GM21367 (cell line): Measurements from ENCODE around the gene MRPS2.

Experiments
- ATAC-seq: cut with Tn5 transposase; IDR thresholded peaks from one replicate; pipeline ENCODE4 v1.9.1; 2021; ENCODE audit not compliant: unreplicated experiment

MRPS2 gene

DNA sequence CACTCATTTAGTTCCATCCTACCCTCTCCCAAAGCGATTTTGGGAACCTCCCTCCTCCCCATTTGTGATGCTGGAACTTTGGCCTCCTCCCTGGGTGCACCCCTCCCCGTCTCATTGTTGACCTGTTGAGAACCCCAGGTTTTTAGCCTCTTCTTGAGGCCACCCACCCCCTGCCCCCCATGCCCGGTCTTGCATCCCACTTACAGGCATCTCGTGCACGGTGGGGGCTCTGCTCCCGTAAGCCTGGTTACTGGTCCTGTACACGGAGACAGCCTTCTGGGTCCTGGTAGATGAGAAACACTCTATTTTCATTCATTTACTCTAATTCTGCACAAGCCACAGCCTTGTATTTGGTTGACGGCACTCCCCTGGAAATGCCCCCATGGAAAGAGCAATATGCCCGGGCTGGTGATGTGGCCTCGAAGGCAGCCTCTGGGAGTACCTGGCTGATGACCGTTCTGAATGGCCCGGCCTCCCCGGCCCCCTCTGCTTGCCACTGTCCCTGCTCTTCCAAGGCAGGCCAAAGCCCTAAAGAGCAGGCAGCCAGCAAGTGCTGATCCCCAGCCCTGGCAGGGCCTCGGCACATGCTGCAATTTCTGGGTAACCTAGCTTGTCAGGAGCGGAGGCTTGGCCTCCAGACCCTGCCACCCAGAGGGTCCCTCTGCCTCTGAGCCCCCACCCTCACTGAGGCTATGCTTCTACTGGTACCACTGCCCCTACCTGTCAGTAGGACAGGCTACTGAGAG is 1.9 kb upstream of the MRPS2 start:
- no peak for ATAC-seq

DNA sequence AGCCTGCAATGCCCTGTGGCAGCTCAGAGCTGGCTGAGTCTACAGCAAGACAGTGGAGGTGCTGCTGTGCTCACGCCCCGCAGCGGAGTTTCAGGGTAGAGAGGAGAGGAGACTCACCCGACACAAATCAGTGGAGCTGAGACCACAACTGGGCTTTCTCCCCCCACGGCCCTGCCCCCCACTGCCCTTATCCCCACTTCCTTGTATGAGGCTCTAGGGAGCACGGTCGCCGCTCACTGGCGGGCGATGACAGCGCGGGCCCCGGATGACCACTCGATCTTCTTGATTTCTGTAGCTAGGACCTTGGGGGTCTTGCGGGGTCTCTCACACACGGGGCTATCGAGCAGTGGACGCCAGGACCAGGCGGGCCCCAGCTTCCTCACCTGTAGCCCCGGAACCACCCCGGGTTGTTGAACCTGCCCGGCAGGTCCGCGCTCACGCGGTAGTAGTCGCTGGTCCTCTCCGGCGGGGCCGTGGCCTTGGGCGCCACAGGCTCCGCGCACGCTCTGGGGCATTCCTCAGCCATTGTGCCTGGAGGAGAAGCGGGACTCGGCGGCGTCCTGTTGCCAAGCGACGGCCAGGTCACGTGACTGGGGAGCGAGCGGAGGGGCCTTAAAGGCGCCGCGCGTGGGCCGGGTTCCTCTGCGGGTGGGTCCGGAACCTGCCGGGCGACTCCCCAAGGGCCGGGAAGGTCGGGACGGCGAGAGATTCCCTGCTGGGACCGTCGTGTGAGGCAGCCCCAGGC is 984 bp upstream of the MRPS2 start:
- ATAC-seq: no peak

DNA sequence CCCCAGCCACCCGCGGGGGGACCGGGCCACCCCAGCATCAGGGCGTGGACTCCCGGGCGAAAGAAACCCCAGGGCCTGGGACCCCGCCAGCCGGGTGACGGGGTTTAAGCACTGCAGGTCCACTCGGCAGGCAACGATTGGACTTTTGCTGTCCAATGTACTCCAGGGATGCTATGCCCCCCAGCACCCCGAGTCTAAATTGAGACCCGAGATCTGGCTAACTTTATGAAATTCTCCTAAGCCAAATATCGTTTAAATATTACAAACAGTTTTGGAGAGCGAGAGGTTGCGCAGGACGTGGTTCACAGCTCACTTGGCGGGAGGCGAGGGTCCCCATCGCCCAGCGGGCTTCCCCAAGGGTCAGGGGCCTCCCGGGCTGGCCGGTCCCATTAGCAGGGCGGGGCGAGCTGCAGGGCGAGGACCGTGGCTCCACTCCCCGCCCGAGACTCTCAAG is 384 bp upstream of the MRPS2 start:
- ATAC-seq: no peak

DNA sequence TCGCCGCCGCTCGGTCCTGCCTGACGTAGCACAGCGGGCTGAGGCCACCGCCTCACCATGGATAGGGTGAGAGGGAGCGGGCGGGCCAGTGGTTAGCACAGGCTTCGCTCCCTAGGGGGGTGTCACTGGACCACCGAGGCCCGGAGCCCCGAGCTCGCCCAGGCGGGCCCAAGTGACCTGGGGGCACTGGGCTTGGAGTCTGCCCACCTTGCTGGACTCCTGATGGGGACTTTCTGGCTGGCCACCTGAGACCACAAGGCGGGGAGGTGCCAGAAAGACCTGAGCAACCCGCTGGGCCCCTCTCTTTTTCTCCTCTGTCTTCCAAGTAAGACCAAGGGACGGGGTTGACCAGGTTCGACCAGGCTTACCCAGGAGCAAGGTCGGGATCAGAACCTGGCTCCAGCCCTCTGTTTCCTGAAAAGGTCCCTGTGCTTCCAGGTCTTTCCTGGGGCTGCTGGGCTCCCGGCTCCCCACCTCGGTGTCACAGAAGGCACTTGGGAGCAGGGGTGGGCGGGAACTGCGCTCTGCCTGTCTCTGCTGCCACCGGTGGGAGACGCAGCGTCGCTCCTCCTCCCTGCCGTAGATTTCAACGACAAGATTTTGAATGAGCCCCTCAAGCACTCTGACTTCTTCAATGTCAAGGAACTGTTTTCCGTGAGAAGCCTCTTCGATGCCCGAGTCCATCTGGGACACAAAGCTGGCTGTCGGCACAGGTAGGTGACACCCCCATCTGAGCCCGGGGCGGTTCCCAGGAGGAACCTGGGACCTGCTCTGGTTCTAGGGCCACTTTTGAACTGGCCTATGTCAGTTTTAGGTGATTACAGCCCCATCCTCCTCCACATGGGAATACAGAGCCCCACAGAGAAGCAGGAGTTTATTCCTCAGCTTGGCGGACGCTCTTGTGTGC is 1.0 kb downstream of the MRPS2 start:
- ATAC-seq: no peak

DNA sequence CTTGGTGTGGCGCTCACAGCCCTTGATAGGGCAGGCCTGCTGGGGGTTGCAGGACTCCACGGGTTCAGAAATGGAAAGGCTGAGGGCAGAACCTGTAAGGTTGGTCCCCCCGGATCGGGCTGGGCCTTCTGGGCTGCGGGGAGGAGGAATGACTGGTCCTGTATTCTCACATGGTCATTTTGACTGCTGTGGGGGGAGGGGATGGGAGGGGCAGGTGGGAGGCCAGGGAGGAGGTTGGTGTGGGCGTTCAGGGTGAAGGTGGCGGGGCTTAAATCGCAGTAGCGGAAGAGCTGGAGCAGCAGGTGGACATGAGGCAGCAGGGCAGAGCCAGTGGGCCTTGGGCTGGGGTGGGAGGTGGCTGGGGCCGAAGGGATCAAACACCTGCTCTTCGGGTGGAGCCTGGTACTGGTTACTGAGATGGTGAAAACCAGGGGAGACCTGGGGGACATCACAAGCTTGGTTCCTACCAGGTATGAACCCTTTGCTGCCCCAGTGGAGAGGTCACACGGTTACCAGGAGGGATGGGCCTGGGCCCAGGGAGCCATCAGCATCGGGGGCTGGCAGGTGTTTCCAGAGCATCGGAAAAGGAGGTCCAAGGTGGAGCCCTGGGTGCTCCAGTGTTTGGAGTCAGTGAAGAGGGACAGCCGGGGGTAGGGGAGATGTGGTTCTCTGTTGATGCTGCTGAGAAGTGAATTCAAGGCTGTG is 1.8 kb downstream of the MRPS2 start:
- no peak for ATAC-seq

DNA sequence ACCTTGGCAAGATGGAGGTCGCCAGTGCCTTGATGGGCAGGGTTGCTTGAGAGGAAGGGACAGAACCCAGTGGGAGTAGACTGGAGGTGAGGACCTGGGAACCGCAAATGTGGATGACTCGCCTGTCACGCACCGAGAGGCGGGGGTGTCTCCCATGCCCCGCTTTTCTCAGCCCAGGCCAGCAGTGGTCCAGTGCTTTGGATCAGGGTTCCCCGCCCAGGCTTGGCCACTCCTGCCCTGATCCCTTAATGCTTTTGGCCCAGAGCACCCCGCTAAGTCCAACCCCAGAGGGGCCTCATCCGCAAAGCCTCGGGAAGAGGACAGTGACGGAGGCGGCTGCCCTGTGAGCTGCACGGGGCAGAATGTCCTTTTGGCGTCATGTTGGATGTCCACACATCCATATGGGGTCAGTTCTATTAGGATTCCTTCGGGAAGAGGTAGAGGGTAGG is 2.4 kb downstream of the MRPS2 start:
- ATAC-seq: no peak

DNA sequence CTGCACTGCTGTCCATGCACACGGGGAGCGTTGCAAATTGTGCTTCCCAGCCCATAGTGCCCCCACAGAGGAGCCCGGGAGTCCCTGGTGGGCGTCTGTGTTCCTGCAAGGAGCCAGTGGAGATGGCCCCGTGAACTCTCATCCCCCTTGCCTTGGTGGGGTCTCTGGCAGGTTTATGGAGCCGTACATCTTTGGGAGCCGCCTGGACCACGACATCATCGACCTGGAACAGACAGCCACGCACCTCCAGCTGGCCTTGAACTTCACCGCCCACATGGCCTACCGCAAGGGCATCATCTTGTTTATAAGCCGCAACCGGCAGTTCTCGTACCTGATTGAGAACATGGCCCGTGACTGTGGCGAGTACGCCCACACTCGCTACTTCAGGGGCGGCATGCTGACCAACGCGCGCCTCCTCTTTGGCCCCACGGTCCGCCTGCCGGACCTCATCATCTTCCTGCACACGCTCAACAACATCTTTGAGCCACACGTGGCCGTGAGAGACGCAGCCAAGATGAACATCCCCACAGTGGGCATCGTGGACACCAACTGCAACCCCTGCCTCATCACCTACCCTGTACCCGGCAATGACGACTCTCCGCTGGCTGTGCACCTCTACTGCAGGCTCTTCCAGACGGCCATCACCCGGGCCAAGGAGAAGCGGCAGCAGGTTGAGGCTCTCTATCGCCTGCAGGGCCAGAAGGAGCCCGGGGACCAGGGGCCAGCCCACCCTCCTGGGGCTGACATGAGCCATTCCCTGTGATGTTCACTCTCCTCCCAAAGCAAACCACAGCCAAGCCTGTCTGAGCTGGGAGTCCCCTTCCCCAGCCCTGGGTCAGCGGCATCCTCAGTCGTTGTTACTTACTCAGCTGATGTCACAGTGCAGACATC is 3.1 kb downstream of the MRPS2 start:
- ATAC-seq: no peak

DNA sequence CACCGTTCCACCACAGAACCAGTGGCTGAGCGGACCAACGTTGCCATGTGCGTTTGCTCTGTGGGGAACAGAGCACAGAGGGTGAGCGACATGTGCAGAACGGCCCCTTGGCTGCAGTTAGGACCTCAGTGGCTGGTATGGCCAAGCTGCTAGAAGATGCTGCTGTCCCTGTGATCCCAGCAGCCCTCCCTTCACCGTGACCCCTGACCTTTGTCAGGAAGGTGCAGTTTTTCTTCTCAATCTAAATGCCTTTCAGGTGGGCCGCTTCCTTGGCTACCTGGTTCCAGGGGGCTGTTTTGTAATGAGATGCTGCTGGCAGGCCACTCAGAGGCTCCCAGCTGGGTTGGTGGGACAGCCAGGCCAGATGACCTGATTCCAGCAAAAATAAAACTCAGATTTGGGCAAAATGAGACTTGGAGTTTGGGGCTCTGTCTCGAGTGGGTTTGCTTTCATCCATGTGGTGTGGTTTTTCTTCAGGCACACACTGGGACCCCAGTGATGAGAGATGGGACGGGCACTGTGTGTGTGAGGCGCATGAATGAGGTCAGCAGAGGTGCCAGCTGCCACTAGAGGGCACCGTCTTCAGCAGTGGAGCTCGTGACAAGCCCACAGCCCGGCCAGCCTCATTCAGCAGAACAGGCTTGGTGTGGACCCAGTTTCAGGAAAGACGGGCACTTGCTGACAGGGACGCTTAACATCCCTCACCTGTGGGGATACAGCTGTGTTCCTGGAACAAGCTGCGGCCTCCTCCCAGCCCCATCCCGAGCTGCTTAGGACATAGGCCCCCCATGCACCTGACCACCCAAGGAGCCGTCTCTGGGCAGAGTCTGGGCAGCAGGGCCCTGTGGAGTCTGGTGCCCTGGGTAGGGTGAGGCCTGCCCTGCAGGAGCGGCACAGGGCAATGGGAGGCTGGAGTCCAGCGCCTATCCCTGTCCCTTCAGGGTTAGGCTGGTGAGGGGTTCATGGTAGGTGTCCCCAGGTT is 4.1 kb downstream of the MRPS2 start:
- no peak for ATAC-seq

DNA sequence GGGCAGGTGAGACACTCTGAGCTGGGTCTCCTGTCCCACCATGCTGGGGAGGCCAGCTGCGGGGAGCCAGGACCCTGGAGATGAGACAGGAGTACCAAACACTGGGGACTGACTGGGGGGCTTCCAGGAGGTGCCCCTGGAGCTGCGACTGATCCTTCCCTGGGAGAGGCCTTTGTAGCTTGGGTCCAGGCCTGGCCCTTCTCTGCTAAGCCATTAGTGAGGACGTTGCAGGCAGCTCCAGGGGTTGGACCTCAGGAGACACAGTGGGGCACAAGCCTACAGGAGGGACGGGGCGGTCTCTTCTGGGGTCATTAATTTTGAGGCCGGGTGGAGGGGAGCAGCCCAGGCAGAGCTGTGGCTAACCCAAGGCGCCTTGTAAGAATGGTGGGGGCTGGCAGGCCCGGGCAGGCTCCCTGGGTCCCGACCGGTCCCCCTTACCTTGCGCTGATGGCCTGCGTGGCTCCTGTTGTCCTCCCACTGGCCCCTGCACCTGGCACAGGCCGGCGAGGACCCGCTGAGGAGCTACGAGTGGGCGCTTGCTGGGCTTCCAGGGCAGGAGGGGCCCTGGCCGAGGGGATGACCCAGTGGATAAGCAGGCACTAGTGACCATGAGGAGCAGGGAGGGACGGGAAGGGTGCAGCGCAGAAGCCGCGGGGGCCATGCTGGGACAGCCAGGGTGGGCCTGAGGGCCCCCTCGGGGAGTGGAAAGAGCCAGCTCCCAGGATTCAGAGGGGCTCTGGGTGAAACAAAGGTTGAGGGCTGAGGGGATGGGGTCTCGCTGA is 5.1 kb downstream of the MRPS2 start:
- no peak for ATAC-seq

DNA sequence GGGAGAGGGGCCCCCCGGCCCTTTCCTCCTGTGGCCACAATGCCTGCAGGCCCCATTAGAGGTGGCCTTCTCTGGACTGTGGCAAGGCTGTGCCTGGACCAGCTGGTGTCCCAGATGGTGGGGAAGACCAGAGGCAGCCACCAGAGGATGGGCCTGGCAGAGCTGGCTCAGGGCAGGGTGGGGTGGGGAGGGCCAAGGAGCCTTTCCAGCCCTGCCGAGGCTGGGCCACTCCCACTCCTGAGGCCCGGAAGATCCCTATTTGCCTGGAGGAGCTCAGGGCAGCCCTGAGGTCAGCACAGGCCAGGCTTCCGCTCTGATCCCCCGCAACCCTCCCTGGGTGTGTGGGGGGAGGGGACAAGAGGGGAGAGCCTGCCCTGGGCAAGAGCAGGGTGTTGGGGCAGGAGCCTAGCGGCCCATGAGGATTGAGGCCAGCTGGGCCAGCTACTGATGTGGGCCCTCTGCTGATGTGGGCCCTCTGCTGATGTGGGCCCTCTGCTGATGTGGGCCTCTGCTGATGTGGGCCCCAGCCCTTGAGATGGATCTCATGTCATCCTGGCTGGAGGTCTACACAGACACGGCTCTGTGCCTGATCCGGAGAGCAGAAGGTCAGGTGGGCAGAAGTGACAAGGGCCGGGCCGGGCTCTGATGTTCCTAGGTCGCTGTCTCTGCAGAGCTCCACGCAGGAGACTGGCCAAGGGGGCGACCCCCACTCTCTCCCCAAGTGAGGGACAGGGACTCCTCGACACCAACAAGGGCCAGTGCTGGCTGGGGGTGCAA is 6.0 kb downstream of the MRPS2 start:
- ATAC-seq: no peak

DNA sequence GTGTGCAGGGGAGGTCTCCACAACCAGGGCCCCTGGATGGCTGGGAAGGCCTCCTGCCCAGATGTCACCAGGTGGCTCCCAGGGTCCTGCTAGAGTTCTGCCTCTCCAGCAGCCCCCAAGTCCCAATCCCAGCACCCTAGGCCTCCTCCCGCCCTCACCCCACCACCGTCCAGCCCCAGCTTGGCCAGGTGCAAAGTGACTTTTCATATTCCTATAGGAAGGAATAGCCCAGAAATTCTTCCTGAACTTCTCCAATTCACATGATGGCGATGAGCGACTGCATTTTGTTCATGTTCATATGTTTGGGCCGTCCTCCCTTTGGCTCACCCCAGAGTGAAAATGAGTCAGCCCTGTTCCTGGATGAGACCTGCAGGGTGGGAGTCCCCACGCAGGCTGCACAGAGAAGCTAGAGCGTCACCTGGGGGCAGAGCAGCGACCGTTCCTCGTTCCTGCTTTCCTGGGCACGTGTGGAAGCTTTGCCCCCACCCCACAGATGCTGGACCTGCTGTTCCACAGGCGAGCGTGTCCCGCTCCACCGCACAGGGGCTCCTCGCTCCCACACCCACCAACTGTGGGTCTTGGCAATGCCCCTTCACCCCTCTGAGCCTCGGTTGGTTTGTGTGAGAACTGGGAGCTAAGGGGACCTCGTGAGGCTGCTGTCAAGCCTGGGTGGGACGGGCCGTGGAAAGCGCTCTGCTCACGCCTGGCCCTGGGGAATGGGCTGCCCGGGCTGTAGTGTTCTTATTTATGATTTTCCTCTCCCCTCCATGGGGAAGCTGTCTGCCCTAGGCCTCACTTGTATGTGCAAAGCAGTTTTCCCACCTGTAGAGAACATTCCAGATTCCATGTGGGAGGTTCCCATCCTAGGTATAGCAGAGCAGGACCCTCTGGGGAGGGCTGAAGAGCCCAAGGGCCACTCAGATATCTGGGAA is 6.9 kb downstream of the MRPS2 start:
- ATAC-seq: no peak

DNA sequence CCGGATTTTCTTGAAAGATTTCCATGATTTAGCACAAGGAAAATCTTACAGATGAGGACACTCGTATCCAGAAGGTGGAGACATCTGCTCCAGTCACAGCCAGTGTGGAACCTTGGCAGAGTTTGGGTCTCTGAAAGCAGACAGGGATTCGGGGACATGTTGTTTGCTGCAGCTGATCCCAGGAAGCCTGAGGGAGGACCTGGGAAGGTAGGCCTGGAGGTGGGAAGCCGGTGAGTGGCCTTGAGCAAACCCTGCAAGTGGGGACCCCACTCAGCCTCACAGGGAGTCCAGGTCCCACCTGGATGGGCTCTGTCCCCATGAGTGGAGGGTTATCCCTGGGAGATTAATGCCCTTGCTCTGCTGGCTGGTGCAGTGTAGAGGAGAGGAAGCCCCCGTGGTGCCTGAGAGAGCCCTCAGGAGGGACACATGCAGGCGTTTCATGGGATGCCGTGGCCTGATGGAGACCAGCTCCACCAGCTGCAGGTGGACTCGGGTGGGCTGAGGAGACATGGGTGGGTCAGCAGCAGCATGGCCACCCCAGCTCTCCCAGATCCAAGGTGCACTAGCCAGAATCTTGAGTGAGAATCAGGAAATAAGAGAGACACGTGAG is 7.8 kb downstream of the MRPS2 start:
- ATAC-seq: no peak

DNA sequence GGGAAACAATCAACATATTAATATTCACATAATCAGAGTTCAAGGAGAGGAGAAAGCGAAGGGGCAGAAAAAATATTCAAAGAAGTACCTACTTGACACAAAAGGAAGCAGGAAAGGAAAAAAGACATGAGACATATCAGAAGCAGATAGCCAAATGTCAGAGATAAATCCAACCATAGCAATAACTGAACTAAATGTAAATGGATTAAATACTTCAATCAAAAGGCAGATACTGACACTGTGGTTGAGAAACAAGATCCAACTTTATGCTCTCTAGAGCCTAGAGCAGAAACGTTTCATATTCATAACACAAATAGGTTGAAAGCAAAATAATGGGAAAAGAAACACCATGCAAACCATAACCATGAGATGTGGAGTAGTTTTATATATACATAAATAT is 9.0 kb downstream of the MRPS2 start:
- no peak for ATAC-seq

DNA sequence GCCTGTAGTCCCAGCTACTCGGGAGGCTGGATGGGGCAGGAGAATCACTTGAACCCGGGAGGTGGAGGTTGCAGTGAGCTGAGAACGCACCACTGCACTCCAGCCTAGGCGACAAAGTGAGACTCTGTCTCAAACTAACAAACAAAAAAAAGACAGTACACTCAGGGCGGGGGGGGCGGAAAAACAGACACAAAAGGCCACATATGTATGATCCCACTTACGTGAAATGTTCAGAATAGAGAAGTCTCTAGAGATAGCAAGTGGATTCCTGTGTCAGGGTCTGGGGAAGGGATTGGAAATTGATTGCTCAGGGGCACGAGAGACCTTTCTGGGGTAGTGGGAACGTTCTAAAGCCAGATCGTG is 11.7 kb downstream of the MRPS2 start:
- ATAC-seq: no peak

DNA sequence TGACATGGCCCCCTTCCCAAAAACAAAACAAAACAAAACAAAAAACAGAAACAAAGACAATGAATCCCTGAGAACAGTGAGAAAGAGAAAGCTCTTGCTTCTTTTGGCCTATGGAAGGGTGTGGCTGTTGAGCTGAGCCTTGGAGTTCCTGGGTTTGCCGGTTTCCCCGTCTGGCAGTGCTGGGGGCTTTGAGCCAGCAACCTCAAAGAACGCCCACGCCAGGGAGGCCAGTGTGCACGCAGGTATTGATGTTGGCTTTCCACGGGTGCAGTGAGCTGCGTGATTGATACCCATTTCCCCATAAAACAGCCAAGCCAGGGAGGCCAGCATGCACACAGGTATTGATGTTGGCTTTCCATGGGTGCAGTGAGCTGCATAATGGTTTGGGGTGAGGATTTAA is 12.4 kb downstream of the MRPS2 start:
- no peak for ATAC-seq
